Panc1 (cell line): Measurements from ENCODE around the gene USP48. TPM values are rescaled to one million over a fixed set of nuclear protein-coding genes. Genes with fewer than 3 reads are reported as not detected.

Source experiments
- ATAC-seq: fragments of 200-7000 bp; cut with Tn5 transposase; 2 replicates; pipeline ENCODE4 v1.9.1; 2020; ENCODE audit warnings: mild to moderate bottlenecking, moderate library complexity
- BruUV-seq: library from RNA; stranded (reverse); fragments of 400-500 nt; replicated peaks from 2 replicates; lab custom pipeline; 2021; lab: Mats Ljungman, UMichigan
- CTCF ChIA-PET: fragments of 300-600 bp; sonication (Branson Sonifier 250); formaldehyde crosslinking; loops from one replicate; lab custom pipeline; 2022; ENCODE audit warnings: antibody characterized with exemption; lab: Charles Lee
- POLR2A ChIA-PET: fragments of 300-600 bp; sonication (Branson Sonifier 250); formaldehyde crosslinking; loops from one replicate; lab custom pipeline; 2022; ENCODE audit warnings: antibody characterized with exemption; lab: Charles Lee
- DNase-seq: peaks from one replicate; pipeline ENCODE4 v3.0.0-alpha.2; 2010; ENCODE audit warnings: low read depth, low spot score
- H3K27ac ChIP-seq: 2 replicates; pipeline ENCODE4 v1.5.1; 2011; ENCODE audit warnings: mild to moderate bottlenecking, low read length, inconsistent platforms
- H3K27me3 ChIP-seq: fragments of 200-500 bp; sonication (Bioruptor generic); 2 replicates; pipeline ENCODE4 v1.6.0; 2014; ENCODE audit warnings: low read length, inconsistent platforms; ENCODE audit not compliant: control insufficient read depth, insufficient read depth
- H3K36me3 ChIP-seq: fragments of 200-500 bp; sonication (Bioruptor generic); 2 replicates; pipeline ENCODE4 v1.5.1; 2014; ENCODE audit warnings: inconsistent platforms, mild to moderate bottlenecking, low read length, moderate library complexity; ENCODE audit not compliant: control insufficient read depth, insufficient read depth
- H3K4me1 ChIP-seq: 2 replicates; pipeline ENCODE4 v1.5.1; 2011; ENCODE audit warnings: inconsistent platforms, mild to moderate bottlenecking, low read length, moderate library complexity; ENCODE audit not compliant: control insufficient read depth, insufficient read depth
- H3K4me3 ChIP-seq, 2 experiments: 2 replicates each; pipeline ENCODE4 v1.5.1; 2011 to 2012; ENCODE audit warnings: low read depth in 2 of 2, low read length in 2 of 2, mild to moderate bottlenecking in 2 of 2, inconsistent platforms in 1 of 2, moderate library complexity in 1 of 2
- H3K9me3 ChIP-seq: fragments of 200-500 bp; sonication (Bioruptor generic); 2 replicates; pipeline ENCODE4 v1.5.1; 2014; ENCODE audit warnings: low read depth, mild to moderate bottlenecking, inconsistent platforms, low read length, moderate library complexity; ENCODE audit not compliant: control insufficient read depth, insufficient read depth
- POLR2AphosphoS5 ChIP-seq: IDR thresholded peaks from 2 replicates; pipeline ENCODE4 v1.6.1; 2012; ENCODE audit warnings: mild to moderate bottlenecking, low read depth, low read length, moderate library complexity
- SIN3A ChIP-seq: IDR thresholded peaks from 2 replicates; pipeline ENCODE4 v1.6.1; 2012; ENCODE audit warnings: low read depth, mild to moderate bottlenecking, low read length, moderate library complexity, borderline replicate concordance; ENCODE audit not compliant: insufficient read depth
- TCF7L2 ChIP-seq: IDR thresholded peaks from 2 replicates; pipeline ENCODE4 v1.6.1; 2011; ENCODE audit warnings: mild to moderate bottlenecking, low read depth, low read length, inconsistent platforms
- in situ Hi-C: cut with HindIII; loops from 2 replicates; pipeline ENCODE4 v1.10.0; 2016; ENCODE audit warnings: low sequenced_read_pairs, low pct_unique_long_range_greater_than_20kb
- intact Hi-C: fragments of 100-400 bp; cut with micrococcal nuclease; formaldehyde crosslinking; loops from one replicate; pipeline ENCODE4 v1.10.0; 2022; ENCODE audit not compliant: unreplicated experiment
- total RNA-seq: library from RNA; stranded (reverse); gene quantifications from one replicate; pipeline ENCODE4 v1.2.1, GENCODE V29; 2021; ENCODE audit not compliant: unreplicated experiment
- TF ChIP-seq, protein P1 (sequence below), 2 experiments: IDR thresholded peaks; 2 replicates each; pipeline ENCODE4 v1.6.1; 2011 to 2012; ENCODE audit warnings: low read depth in 2 of 2, control low read depth in 1 of 2, low read length in 1 of 2, mild to moderate bottlenecking in 1 of 2, moderate library complexity in 1 of 2; ENCODE audit not compliant: insufficient read depth in 1 of 2
- TF ChIP-seq, protein P2 (sequence below): fragments of 450-650 bp; IDR thresholded peaks from 2 replicates; pipeline ENCODE4 v1.5.1; 2017; ENCODE audit warnings: mild to moderate bottlenecking

The USP48 gene
- total RNA-seq, 1 experiment from 2014 or later = 71.6 TPM

DNA sequence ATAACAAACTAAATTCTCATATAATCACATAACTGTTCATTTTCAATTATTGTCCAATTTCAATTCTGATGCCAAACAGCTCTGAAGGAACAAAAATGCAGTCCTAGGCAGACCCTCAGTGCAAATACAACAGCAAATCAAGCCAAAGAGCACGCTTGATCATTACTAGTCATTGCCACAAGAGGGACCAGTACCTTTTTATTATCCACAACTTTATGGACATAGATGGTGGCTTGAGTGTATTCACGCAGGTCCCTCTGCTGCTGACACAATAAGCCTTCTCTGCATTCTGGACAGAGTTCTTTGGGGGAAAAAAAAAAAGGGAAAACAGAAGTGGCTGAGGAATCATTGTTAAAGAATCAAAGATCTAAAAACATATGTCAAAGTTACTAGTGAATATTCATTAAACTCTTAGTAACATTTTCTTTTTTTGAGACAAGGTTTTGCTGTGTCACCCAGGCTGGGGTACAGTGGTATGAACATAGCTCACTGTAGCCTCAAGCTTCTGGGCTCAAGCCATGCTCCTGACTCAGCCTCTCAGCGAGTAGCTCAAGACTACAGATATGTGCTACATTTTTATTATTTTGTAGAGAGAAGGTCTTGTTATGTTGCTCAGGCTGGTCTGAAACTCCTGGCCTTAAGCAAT is 79.5 kb downstream of the USP48 start:
- H3K36me3 ChIP-seq = peaks cover 16% of the 10 kb centered on the region; the same call in 1 of the 2 replicates
- POLR2A ChIA-PET = interaction anchor here (0.5 kb wide), 1 partner anchor 90 kb away, joined by 5 read pairs; no protein-coding TSS in a partner anchor
- TF ChIP-seq, protein P1, sequence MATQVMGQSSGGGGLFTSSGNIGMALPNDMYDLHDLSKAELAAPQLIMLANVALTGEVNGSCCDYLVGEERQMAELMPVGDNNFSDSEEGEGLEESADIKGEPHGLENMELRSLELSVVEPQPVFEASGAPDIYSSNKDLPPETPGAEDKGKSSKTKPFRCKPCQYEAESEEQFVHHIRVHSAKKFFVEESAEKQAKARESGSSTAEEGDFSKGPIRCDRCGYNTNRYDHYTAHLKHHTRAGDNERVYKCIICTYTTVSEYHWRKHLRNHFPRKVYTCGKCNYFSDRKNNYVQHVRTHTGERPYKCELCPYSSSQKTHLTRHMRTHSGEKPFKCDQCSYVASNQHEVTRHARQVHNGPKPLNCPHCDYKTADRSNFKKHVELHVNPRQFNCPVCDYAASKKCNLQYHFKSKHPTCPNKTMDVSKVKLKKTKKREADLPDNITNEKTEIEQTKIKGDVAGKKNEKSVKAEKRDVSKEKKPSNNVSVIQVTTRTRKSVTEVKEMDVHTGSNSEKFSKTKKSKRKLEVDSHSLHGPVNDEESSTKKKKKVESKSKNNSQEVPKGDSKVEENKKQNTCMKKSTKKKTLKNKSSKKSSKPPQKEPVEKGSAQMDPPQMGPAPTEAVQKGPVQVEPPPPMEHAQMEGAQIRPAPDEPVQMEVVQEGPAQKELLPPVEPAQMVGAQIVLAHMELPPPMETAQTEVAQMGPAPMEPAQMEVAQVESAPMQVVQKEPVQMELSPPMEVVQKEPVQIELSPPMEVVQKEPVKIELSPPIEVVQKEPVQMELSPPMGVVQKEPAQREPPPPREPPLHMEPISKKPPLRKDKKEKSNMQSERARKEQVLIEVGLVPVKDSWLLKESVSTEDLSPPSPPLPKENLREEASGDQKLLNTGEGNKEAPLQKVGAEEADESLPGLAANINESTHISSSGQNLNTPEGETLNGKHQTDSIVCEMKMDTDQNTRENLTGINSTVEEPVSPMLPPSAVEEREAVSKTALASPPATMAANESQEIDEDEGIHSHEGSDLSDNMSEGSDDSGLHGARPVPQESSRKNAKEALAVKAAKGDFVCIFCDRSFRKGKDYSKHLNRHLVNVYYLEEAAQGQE (IDR thresholded peaks at IDR 0.05; ENCODE audit: insufficient read depth in 1 of 2, low read depth in 2 of 2, low read length in 1 of 2) = no peak
- TF ChIP-seq SIN3A = no peak
- no peak for TF ChIP-seq TCF7L2
- TF ChIP-seq, protein P2, sequence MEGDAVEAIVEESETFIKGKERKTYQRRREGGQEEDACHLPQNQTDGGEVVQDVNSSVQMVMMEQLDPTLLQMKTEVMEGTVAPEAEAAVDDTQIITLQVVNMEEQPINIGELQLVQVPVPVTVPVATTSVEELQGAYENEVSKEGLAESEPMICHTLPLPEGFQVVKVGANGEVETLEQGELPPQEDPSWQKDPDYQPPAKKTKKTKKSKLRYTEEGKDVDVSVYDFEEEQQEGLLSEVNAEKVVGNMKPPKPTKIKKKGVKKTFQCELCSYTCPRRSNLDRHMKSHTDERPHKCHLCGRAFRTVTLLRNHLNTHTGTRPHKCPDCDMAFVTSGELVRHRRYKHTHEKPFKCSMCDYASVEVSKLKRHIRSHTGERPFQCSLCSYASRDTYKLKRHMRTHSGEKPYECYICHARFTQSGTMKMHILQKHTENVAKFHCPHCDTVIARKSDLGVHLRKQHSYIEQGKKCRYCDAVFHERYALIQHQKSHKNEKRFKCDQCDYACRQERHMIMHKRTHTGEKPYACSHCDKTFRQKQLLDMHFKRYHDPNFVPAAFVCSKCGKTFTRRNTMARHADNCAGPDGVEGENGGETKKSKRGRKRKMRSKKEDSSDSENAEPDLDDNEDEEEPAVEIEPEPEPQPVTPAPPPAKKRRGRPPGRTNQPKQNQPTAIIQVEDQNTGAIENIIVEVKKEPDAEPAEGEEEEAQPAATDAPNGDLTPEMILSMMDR = peak; percentile 69
- no peak for TF ChIP-seq POLR2AphosphoS5

DNA sequence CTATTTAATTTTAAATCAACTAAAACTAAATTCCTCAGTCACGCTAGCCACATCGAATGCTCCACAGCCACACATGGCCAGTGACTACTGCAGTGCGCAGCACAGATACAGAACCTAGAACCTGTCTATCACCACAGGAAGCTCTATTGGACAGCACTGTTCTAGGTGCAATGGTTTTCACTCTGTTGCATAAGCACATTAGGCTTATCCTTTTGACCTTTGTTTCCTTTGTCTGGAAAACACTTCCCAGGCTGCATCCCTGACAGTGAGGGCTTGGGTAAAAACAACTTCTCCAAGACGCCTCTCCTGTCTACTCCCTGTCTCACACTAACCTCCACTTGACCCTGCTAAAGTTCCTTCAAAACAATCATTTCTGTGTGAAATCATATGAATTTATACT is 80.2 kb downstream of the USP48 start:
- BruUV-seq = no TSS peak
- H3K27me3 ChIP-seq = no peaks in the 10 kb centered on the region
- intact Hi-C loops (no loop called here), in situ Hi-C loops (no loop called here)
- no peaks in the 10 kb centered on the region for H3K4me1 ChIP-seq
- H3K36me3 ChIP-seq = peaks cover 16% of the 10 kb centered on the region; the same call in 1 of the 2 replicates
- ATAC-seq = no peak
- TF ChIP-seq POLR2AphosphoS5 = no peak
- TF ChIP-seq SIN3A = no peak
- TF ChIP-seq, protein P2 = no peak
- TF ChIP-seq, protein P1 (IDR thresholded peaks at IDR 0.05; ENCODE audit: insufficient read depth in 1 of 2, low read depth in 2 of 2, low read length in 1 of 2) = no peak
- TF ChIP-seq TCF7L2 = no peak
- no peaks in the 10 kb centered on the region for H3K9me3 ChIP-seq
- no peak overlapping the region for H3K27ac ChIP-seq
- POLR2A ChIA-PET = no interaction called here
- H3K4me3 ChIP-seq = no peak overlapping the region
- CTCF ChIA-PET = interaction anchor here (0.5 kb wide), 1 partner anchor 37 kb away, joined by 11 read pairs; no protein-coding TSS in a partner anchor
- no peak for DNase-seq

More for the DNA sequence above, 79.5 kb downstream of the USP48 start:
- intact Hi-C loops = no loop called here
- DNase-seq = no peak
- Histone ChIP-seq H3K27me3 (no peaks in the 10 kb centered on the region), H3K27ac (no peak overlapping the region), H3K9me3 (no peaks in the 10 kb centered on the region), H3K4me1 (no peaks in the 10 kb centered on the region), H3K4me3 (no peak overlapping the region)
- no TSS peak for BruUV-seq
- peak; percentile 70; the same call in 1 of the 2 replicates for ATAC-seq
- CTCF ChIA-PET = interaction anchor here (0.5 to 0.7 kb wide), 3 partner anchors 36 to 297 kb away, joined by 4 to 11 read pairs (median 6); no protein-coding TSS in a partner anchor
- in situ Hi-C loops = no loop called here
